Skeletal muscle tissue (tissue), 4 donors: ENCODE measurements around the gene GSK3B. TPM values are rescaled to one million over a fixed set of nuclear protein-coding genes. Genes with fewer than 3 reads are reported as not detected.

Source experiments
- H3K27ac ChIP-seq: one replicate; pipeline ENCODE4 v1.7.0; 2013; ENCODE audit warnings: mild to moderate bottlenecking, low read depth, low read length, inconsistent platforms
- H3K27me3 ChIP-seq, 3 donors: one replicate each; pipeline ENCODE4 v1.7.0; 2013; ENCODE audit warnings: low read length in 3 of 3; ENCODE audit not compliant: control insufficient read depth in 3 of 3, insufficient read depth in 3 of 3
- H3K36me3 ChIP-seq, 3 donors: one replicate each; pipeline ENCODE4 v1.7.0; 2013; ENCODE audit warnings: low read length in 3 of 3; ENCODE audit not compliant: control insufficient read depth in 3 of 3, insufficient read depth in 3 of 3
- H3K4me1 ChIP-seq, 3 donors: one replicate each; pipeline ENCODE4 v1.7.0; 2013; ENCODE audit warnings: low read length in 3 of 3, mild to moderate bottlenecking in 3 of 3; ENCODE audit not compliant: control insufficient read depth in 3 of 3, insufficient read depth in 3 of 3
- H3K4me3 ChIP-seq, 3 donors: one replicate each; pipeline ENCODE4 v1.7.0; 2013; ENCODE audit warnings: low read length in 3 of 3
- H3K9ac ChIP-seq, 3 donors: one replicate each; pipeline ENCODE4 v1.7.0; 2013; ENCODE audit warnings: low read length in 3 of 3, mild to moderate bottlenecking in 3 of 3, moderate library complexity in 2 of 3, low read depth in 1 of 3
- H3K9me3 ChIP-seq, 3 donors: one replicate each; pipeline ENCODE4 v1.7.0; 2013; ENCODE audit warnings: low read length in 3 of 3; ENCODE audit not compliant: control insufficient read depth in 3 of 3
- total RNA-seq: library from RNA; depleted of rRNA; stranded (reverse); fragments of >200 nt; gene quantifications from one replicate; pipeline ENCODE4 v1.2.3, GENCODE V29; 2014
- donor health status: Osteomylitis.

Gene GSK3B
- total RNA-seq, 1 donor from 2014 or later = 30.3 TPM

DNA sequence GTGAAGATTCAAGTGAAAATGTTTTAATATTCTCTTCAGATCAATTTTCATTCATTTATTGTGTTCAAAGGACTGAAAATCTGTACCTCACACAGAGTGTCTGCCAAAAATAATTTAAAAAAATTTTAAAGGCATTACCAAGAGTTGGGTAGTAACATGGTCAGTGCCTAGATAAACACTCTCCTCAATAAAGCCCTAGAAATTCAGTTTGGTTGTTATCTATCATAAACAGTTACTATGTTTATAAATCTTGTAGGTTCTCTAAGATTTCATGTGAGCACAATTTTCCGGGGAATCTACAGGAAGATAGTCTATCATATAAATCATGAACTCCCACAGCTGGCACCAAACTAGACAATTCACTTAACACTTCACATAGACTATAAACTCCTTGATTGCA is 128.6 kb downstream of the GSK3B start:
- Histone ChIP-seq H3K9me3 (no peaks in the 10 kb centered on the region), H3K4me3 (no peak overlapping the region), H3K4me1 (no peaks in the 10 kb centered on the region), H3K27ac (no peak overlapping the region), H3K27me3 (no peaks in the 10 kb centered on the region), H3K9ac (no peak overlapping the region), H3K36me3 (peaks cover 0 to 2% (median 0%) of the 10 kb centered on the region in 3 donors)

- no peak overlapping the region for H3K27ac ChIP-seq
Measured at GRCh38 chr3:119964294-119964693, 130.0 kb downstream of the GSK3B start.

DNA sequence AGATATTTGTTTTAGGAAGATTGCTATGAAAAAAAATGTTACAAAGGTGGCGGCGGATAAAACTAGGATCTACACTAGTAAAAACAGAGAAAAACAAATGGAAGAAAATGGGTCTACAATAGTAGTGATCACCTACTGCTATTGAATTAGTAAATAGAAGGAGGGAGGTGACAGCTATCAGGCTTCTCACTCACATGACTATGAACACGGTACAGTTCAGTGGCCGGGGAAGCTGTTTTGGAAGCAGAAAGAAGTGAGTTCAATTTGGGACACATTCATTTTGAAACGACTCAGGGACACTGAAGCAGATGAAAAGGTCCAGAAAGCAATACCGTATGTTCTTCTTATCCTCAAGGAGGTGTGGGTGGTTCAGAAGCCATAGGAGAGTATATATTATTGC is 138.3 kb downstream of the GSK3B start:
- Histone ChIP-seq H3K9ac (no peak overlapping the region), H3K9me3 (no peaks in the 10 kb centered on the region), H3K27me3 (no peaks in the 10 kb centered on the region), H3K4me3 (no peak overlapping the region), H3K27ac (no peak overlapping the region), H3K4me1 (peaks cover 0 to 1% (median under 1%) of the 10 kb centered on the region in 3 donors), H3K36me3 (no peaks in the 10 kb centered on the region)

More at GRCh38 chr3:119964294-119964693, 130.0 kb downstream of the GSK3B start:
- Histone ChIP-seq H3K9ac (no peak overlapping the region), H3K9me3 (no peaks in the 10 kb centered on the region), H3K36me3 (peaks cover 0 to 2% (median 0%) of the 10 kb centered on the region in 3 donors), H3K27me3 (no peaks in the 10 kb centered on the region), H3K4me3 (no peak overlapping the region), H3K4me1 (no peaks in the 10 kb centered on the region)

- Histone ChIP-seq H3K27ac (no peak overlapping the region), H3K9me3 (no peaks in the 10 kb centered on the region), H3K4me1 (peaks cover 5 to 6% (median 6%) of the 10 kb centered on the region in 3 donors), H3K36me3 (no peaks in the 10 kb centered on the region), H3K9ac (no peak overlapping the region), H3K4me3 (no peak overlapping the region), H3K27me3 (no peaks in the 10 kb centered on the region)
Measured at GRCh38 chr3:119950666-119951325, 143.5 kb downstream of the GSK3B start.

- no peaks in the 10 kb centered on the region for H3K9me3 ChIP-seq
- no peaks in the 10 kb centered on the region for H3K36me3 ChIP-seq
- no peak overlapping the region for H3K4me3 ChIP-seq
- peaks cover 0 to 1% (median 0%) of the 10 kb centered on the region in 3 donors for H3K4me1 ChIP-seq
- H3K27ac ChIP-seq = no peak overlapping the region
- H3K9ac ChIP-seq = no peak overlapping the region
- H3K27me3 ChIP-seq = no peaks in the 10 kb centered on the region
Measured at GRCh38 chr3:119945291-119945690, 149.0 kb downstream of the GSK3B start.

GRCh38 chr3:119944091-119944490 is 150.2 kb downstream of the GSK3B start:
- H3K4me1 ChIP-seq = no peaks in the 10 kb centered on the region
- H3K4me3 ChIP-seq = no peak overlapping the region
- no peak overlapping the region for H3K27ac ChIP-seq

DNA sequence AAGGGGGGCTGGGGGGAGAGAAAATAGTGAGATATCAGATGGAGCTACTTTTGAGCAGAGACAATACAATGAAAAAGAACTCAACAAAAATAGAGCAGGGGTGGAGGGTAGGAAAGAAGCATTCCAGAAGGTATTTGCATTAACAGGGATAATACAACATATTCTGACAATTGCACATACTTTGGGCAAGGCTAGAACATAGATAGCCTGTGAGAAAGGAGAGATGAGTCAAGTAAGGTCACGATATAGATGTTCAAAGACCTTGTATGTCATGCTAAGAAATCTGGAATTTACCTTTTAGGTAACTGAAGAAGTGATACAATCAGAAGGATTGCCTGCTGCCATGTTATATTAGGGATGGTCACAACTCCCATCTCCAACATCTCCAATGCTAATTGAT is 155.2 kb downstream of the GSK3B start:
- H3K27ac ChIP-seq = no peak overlapping the region
- no peaks in the 10 kb centered on the region for H3K9me3 ChIP-seq
- H3K9ac ChIP-seq = no peak overlapping the region
- H3K27me3 ChIP-seq = no peaks in the 10 kb centered on the region
- peaks cover 0 to 2% (median 0%) of the 10 kb centered on the region in 3 donors for H3K4me1 ChIP-seq
- H3K4me3 ChIP-seq = no peak overlapping the region
- no peaks in the 10 kb centered on the region for H3K36me3 ChIP-seq

More at GRCh38 chr3:119944091-119944490, 150.2 kb downstream of the GSK3B start:
- H3K9me3 ChIP-seq = no peaks in the 10 kb centered on the region
- H3K27me3 ChIP-seq = no peaks in the 10 kb centered on the region
- H3K9ac ChIP-seq = no peak overlapping the region
- H3K36me3 ChIP-seq = no peaks in the 10 kb centered on the region

DNA sequence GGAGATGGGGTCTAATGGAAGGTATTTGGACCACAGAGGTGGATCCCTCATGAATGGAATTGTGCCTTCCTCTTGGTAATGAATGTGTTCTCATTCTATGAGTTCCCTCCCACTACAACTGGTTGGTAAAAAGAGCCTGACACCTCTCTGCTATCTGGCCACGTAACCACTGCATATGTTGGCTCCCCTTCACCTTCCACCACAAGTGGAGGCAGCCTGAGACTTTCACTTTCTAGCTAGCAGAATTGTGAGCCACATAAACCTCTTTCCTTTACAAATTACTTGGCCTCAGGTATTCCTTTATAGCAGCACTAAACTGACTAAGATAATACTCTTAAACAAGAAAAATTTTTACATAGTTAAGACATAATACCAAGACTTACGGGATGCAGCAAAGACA is 157.0 kb downstream of the GSK3B start:
- peaks cover 0 to 2% (median 0%) of the 10 kb centered on the region in 3 donors for H3K4me1 ChIP-seq

DNA sequence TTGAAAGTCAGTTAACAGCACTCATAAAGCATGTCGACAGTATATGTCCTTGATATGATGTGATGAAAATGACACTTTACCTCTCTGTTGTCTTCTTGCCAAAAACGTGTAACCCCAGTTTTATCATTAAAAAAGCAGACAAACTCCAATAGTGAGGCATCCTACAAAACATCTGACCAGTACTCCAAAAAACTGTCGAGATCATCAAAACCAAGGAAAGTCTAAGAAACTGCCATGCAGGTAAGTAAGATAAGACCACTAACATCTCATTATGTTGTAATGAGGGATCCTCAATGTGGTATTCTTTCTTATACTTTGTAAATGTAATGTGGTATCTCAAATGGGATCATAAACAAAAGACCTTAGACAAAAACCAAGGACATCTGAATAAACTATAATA is 160.0 kb downstream of the GSK3B start:
- Histone ChIP-seq H3K4me1 (peaks cover 0 to 2% (median 0%) of the 10 kb centered on the region in 3 donors), H3K4me3 (no peak overlapping the region), H3K27me3 (no peaks in the 10 kb centered on the region), H3K9ac (no peak overlapping the region), H3K36me3 (no peaks in the 10 kb centered on the region), H3K9me3 (no peaks in the 10 kb centered on the region), H3K27ac (no peak overlapping the region)

More for the DNA sequence above, 157.0 kb downstream of the GSK3B start:
- no peaks in the 10 kb centered on the region for H3K27me3 ChIP-seq
- H3K4me3 ChIP-seq = no peak overlapping the region
- H3K36me3 ChIP-seq = no peaks in the 10 kb centered on the region
- H3K9me3 ChIP-seq = no peaks in the 10 kb centered on the region
- no peak overlapping the region for H3K9ac ChIP-seq
- no peak overlapping the region for H3K27ac ChIP-seq

DNA sequence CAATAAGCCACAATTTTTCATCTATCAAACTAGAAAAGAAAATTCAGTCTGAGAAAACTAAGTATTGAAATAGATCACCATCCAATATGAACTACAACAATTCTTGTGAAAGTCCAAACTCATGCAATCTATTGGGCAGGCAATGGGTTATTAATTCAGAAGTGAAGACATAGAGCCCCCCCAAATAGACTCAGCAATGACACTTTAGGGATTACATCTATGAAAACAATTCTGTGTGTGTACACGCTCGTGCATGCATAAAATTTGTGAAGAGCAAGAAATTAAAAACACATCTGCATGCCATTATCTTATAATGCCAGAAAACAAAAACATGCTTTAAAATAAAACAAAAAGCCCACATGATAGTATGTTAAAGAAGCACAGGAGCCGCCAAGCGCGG is 161.0 kb downstream of the GSK3B start:
- Histone ChIP-seq H3K4me3 (no peak overlapping the region), H3K9ac (no peak overlapping the region), H3K27me3 (no peaks in the 10 kb centered on the region), H3K4me1 (peaks cover 0 to 2% (median 0%) of the 10 kb centered on the region in 3 donors), H3K36me3 (no peaks in the 10 kb centered on the region), H3K9me3 (no peaks in the 10 kb centered on the region), H3K27ac (no peak overlapping the region)
